K562 (cell line): ENCODE results near the gene PTPRE. TPM values are rescaled to one million over a fixed set of nuclear protein-coding genes. Genes with fewer than 3 reads are reported as not detected.

Experiments
- BMI1 ChIP-seq: fragments of 150-350 bp; IDR thresholded peaks from 2 replicates; pipeline ENCODE4 v1.6.1; 2014; ENCODE audit warnings: low read length
- CLOCK ChIP-seq: fragments of 250-450 bp; sonication (Bioruptor Pico); IDR thresholded peaks from 2 replicates; pipeline ENCODE4 v1.4.0; 2020; ENCODE audit warnings: mild to moderate bottlenecking, moderate library complexity, borderline replicate concordance
- ELF1 ChIP-seq: fragments of 200-800 bp; sonication (Bioruptor generic); IDR thresholded peaks from 2 replicates; pipeline ENCODE4 v1.6.1; 2016; ENCODE audit warnings: missing genetic modification characterization, missing compliant biosample characterization
- ETV1 ChIP-seq: fragments of 450-650 bp; conservative IDR thresholded peaks from 2 replicates; pipeline ENCODE4 v1.6.1; 2016; ENCODE audit warnings: missing genetic modification characterization, control low read depth, low read depth, missing compliant biosample characterization
- NUFIP1 ChIP-seq: fragments of 450-650 bp; IDR thresholded peaks from 2 replicates; pipeline ENCODE4 v1.6.1; 2018; ENCODE audit not compliant: partially characterized antibody
- OTX1 ChIP-seq: fragments of 450-650 bp; formaldehyde crosslinking; IDR thresholded peaks from 2 replicates; pipeline ENCODE4 v1.4.0; 2022; ENCODE audit warnings: mild to moderate bottlenecking
- POLR2A ChIP-seq: fragments of 450-650 bp; conservative IDR thresholded peaks from 2 replicates; pipeline ENCODE4 v1.6.1; 2016
- RAD51 ChIP-seq: fragments of 450-650 bp; IDR thresholded peaks from 2 replicates; pipeline ENCODE4 v1.7.1; 2016; ENCODE audit warnings: low read depth, mild to moderate bottlenecking, borderline replicate concordance
- SIRT6 ChIP-seq: IDR thresholded peaks from one replicate; pipeline ENCODE4 v1.6.1; 2012; ENCODE audit warnings: low read depth, mild to moderate bottlenecking, control low read depth, inconsistent platforms, low read length, moderate library complexity
- SMAD1 ChIP-seq: fragments of 150-350 bp; IDR thresholded peaks from 2 replicates; pipeline ENCODE4 v1.6.1; 2014; ENCODE audit warnings: low read length, low read depth; ENCODE audit not compliant: partially characterized antibody
- SREBF1 ChIP-seq: fragments of 150-350 bp; IDR thresholded peaks from 2 replicates; pipeline ENCODE4 v1.6.1; 2014; ENCODE audit warnings: antibody characterized with exemption, low read depth, low read length, borderline replicate concordance
- STAT5A ChIP-seq: IDR thresholded peaks from 2 replicates; pipeline ENCODE4 v1.6.1; 2012; ENCODE audit warnings: low read length, inconsistent platforms, borderline replicate concordance
- TARDBP ChIP-seq: fragments of 450-650 bp; IDR thresholded peaks from 2 replicates; pipeline ENCODE4 v1.6.1; 2016
- ZBTB12 ChIP-seq: fragments of 250-450 bp; sonication (Bioruptor Pico); IDR thresholded peaks from 2 replicates; pipeline ENCODE4 v1.4.0; 2020
- ZBTB8A ChIP-seq: fragments of 450-650 bp; IDR thresholded peaks from 2 replicates; pipeline ENCODE4 v1.6.1; 2018; ENCODE audit warnings: mild to moderate bottlenecking, moderate library complexity; ENCODE audit not compliant: partially characterized antibody
- ZBTB9 ChIP-seq: fragments of 450-650 bp; formaldehyde crosslinking; IDR thresholded peaks from 2 replicates; pipeline ENCODE4 v1.4.0; 2020; ENCODE audit warnings: mild to moderate bottlenecking, moderate library complexity
- ZKSCAN1 ChIP-seq: fragments of 150-350 bp; IDR thresholded peaks from 2 replicates; pipeline ENCODE4 v1.6.1; 2016; ENCODE audit warnings: low read depth, low read length
- polyA plus RNA-seq, 8 experiments: library from polyadenylated mRNA; depleted of rRNA in 4 of 8; stranded (reverse) in 5 of 8; unstranded in 3 of 8; fragments of >200 nt; fragmentation: Nextera tagmentation in 2 of 8; fragmentation: Illumina TruSeq in 1 of 8; extraction: Ambion mirVana in 2 of 8; extraction: Trizol in 1 of 8; gene quantifications; 2 replicates each; pipeline versions ENCODE4 v1.2.1 to v1.2.3, GENCODE V29; 2011 to 2014; ENCODE audit warnings: inconsistent platforms in 1 of 8, missing spikeins in 1 of 8
- total RNA-seq, 7 experiments: library from RNA; depleted of rRNA in 6 of 7; stranded (reverse); fragments of >200 nt in 6 of 7; fragmentation: Illumina TruSeq in 2 of 7; extraction: Trizol in 2 of 7; gene quantifications; 2 replicates each; pipeline versions ENCODE4 v1.2.1 to v1.2.3, GENCODE V29; 2011 to 2021; ENCODE audit warnings: low replicate concordance in 1 of 7
- TF ChIP-seq, protein P1 (sequence below): fragments of 250-450 bp; sonication (Bioruptor Pico); IDR thresholded peaks from 2 replicates; pipeline ENCODE4 v1.5.0; 2020; ENCODE audit warnings: mild to moderate bottlenecking, borderline replicate concordance
- TF ChIP-seq, protein P2 (sequence below): conservative IDR thresholded peaks from 2 replicates; pipeline ENCODE4 v1.6.1; 2011; ENCODE audit warnings: low read depth, mild to moderate bottlenecking, low read length; ENCODE audit not compliant: control insufficient read depth

The PTPRE gene
- total and polyA plus RNA-seq, 9 of the 15 experiments (the other 6 are each of a cell fraction or from before 2014, with no cell fraction given) = 0.01 to 0.13 (median 0.04) TPM; not detected in 4

DNA sequence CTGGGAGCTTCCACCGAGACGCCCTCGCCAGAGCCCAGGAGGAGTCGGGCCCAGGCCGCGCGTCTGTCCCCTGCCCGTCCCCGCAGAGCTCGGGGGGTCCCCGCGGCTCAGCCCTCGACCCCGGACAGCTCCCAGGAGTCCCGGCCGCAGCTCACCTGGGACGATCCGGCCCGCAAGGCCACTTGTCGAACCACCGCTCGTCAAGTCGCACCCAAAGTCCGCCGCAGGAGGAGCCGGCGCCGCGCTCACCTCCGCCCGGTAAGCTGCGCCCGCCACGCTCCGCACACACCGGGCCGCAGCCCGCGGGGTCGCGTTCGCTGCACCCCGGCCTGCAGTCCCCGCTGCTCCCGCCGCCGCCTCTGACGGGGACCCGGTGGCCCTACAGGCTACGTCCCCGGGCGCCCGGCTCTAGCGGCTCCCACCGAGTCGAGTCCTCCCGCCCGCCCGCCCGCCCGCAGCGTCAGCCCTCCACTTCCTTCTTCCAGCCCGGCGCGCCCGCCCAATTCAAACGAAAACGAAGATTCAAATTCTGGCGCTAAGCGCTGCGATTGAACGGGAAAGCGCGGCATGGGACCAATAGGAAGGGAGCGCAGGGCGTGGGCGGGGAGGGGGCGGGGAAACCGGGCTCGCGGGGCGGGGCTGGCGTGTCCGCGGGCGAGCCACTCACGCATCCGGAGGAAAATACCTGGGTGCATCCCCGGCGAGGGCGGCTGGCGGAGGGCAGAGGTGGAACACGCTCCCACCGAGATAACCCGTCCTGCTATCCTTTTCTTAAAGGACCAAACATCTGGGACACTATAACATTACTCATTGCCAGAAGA is 219.3 kb downstream of the PTPRE start, which contains the start of gene MKI67 (continued):
- TF ChIP-seq, protein P1, sequence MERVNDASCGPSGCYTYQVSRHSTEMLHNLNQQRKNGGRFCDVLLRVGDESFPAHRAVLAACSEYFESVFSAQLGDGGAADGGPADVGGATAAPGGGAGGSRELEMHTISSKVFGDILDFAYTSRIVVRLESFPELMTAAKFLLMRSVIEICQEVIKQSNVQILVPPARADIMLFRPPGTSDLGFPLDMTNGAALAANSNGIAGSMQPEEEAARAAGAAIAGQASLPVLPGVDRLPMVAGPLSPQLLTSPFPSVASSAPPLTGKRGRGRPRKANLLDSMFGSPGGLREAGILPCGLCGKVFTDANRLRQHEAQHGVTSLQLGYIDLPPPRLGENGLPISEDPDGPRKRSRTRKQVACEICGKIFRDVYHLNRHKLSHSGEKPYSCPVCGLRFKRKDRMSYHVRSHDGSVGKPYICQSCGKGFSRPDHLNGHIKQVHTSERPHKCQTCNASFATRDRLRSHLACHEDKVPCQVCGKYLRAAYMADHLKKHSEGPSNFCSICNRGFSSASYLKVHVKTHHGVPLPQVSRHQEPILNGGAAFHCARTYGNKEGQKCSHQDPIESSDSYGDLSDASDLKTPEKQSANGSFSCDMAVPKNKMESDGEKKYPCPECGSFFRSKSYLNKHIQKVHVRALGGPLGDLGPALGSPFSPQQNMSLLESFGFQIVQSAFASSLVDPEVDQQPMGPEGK (CRISPR knock-in tag) = no peak
- TF ChIP-seq NUFIP1 (no peak), ELF1 (peak; percentile 70), RAD51 (no peak), ZBTB8A (no peak), SIRT6 (no peak), CLOCK (no peak), POLR2A (peak; percentile 52; the same call in 1 of the 2 replicates), ZBTB12 (CRISPR knock-in tag) (no peak), OTX1 (CRISPR knock-in tag) (no peak), ZBTB9 (no peak), BMI1 (no peak), ZKSCAN1 (no peak), ETV1 (tag) (no peak), TARDBP (no peak), STAT5A (no peak), SREBF1 (no peak), SMAD1 (peak; percentile 7)
- TF ChIP-seq, protein P2, sequence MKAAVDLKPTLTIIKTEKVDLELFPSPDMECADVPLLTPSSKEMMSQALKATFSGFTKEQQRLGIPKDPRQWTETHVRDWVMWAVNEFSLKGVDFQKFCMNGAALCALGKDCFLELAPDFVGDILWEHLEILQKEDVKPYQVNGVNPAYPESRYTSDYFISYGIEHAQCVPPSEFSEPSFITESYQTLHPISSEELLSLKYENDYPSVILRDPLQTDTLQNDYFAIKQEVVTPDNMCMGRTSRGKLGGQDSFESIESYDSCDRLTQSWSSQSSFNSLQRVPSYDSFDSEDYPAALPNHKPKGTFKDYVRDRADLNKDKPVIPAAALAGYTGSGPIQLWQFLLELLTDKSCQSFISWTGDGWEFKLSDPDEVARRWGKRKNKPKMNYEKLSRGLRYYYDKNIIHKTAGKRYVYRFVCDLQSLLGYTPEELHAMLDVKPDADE = no peak
